SIG-M5 (cell line): ENCODE data around the gene KAT2A.
"Not testable (repeated sequence)": the region's sequence is repeated elsewhere in the genome, so short reads cannot be mapped to it uniquely, and the experiment has no call there.

Experiments used
- DNase-seq: peaks from one replicate; lab custom pipeline; 2025; lab: John Stamatoyannopoulos, UW

KAT2A gene

DNA sequence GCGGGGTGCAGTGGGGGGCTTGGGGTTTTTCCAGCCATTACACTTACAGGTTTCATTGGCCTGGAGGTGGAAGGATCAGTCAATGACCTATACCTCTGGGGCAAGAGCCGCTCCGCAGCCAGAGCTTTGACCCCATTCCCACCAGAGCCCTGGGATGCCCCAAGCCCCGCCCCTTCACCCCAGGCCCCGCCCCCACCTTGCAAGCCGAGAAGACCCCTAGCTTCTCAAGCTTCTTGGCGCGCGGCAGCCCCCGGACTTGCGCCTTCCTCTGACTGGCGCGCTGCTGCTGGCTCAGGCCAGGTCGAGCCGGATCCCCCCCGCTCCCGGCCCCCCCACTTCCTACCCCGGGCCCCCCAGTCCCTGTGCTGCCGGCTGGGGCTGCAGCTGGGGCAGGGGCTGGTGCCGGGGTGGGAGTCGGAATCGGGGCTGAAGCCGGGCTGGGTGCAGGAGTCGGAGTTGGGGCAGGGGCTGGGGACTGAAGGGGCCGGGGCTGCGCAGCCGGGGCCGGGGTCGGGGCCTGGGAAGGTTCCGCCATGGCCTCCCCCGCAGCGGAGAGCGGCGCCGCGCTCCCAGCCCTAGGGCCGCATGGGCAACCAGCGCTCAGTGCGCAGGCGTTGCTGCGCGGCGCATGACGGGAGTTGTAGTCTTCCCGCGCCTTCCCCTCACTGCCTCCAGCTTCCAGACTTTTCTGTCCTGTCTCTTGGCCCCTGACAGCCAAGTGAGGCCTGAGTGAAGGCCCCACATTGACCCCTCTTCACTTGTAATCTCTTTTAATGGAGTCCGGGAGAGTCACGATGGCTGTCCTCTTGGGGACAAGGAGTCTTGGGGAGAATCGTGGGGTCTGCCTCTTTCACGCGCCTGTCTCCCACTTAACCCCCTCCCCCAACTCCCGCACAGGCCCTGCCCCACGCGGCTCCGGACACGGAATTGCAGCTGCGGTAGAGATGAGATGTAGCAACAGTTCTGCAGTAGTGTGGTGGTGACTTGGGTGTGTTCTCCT, at the start of gene KAT2A:
TSS of gene KAT2A (minus strand) at position 598 of the 1,000 bp plus-strand sequence. CDS start at position 535, 63 bp downstream.
- no peak for DNase-seq

DNA sequence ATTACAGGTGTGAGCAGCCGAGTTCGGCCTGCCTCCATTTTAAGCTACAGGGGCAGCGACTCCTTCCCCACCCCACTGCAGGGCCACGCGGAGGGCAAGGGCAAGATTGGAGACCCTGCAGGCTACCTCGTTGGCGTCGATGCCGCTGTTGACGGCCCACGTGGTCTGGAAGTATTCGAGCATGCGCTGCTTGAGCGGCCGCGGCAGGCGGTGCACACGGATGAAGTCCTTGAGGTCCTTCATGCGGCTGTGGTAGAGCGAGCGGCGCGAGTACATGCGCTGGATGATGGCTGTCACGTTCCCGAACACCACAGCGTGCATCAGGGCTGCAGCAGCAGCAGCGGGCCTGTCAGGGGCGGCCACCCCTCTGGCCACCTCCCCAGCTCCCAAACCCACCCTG, 48.2 kb upstream of the KAT2A start:
- DNase-seq: no peak

DNA sequence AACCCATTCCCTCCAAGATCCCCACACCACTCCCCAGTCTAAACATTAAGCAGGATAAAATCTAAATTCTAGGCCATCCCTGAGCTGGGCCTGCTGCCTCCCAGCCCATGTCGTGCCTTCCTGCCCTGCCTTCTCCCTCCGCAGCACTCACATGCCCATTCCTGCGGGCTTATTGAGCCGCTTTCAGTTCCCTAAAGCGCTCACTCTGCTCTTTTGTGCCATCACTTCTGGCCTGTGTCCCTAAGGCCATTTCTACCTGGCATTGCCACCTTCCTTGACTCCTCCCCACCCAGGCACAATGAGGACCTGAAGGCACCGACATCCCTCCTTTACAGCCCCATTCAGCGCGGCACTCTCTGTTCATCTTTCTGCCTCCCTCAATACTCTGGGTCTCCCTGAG, 46.6 kb upstream of the KAT2A start:
- DNase-seq: no peak

DNA sequence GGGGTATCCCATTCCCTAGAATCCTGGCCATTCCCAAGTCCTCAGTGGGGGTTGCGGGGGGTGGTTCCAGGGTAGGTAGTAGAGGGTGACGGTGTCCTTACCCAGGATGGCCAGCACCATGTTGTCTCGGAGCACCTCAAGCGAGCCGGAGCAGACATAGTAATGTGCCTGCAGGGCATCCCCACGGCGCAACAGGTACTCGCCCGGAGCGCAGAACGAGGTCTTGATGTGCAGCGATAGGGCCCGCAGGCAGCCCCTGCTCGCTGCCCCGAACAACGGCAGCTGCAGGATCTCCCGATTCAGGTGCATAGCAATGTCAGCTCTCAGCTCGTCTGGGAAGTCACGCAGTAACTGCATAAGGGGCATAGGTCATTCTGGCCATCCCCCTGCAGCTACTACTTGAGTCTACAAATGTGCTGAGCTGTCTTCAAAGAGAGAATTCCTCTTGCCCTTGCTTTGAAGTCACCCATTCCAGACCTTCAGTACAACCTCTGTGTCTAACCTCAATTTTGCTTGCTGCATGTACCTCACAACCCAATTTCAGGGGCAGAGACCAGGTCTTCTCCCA, 45.1 kb upstream of the KAT2A start:
- no peak for DNase-seq

DNA sequence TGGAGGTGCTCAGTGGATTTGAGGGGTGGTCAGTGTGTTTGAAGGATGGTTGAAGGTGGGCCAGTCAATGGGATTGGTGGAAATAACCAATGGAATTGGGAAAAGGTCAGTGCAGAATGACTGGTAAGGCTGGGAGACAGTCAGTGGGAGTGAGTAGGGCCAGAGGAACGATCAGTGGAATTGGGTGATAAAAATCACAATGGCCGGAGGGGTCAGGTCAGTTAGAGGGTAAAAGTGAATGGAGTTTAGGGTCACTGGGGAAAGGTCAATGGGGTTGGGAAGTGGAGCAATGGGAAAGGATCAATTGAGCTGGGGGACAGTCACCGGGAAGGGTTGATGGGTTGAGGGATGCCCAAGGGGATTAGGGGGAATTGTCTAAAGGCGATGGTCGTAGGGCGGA, 44.6 kb upstream of the KAT2A start:
- no peak for DNase-seq

DNA sequence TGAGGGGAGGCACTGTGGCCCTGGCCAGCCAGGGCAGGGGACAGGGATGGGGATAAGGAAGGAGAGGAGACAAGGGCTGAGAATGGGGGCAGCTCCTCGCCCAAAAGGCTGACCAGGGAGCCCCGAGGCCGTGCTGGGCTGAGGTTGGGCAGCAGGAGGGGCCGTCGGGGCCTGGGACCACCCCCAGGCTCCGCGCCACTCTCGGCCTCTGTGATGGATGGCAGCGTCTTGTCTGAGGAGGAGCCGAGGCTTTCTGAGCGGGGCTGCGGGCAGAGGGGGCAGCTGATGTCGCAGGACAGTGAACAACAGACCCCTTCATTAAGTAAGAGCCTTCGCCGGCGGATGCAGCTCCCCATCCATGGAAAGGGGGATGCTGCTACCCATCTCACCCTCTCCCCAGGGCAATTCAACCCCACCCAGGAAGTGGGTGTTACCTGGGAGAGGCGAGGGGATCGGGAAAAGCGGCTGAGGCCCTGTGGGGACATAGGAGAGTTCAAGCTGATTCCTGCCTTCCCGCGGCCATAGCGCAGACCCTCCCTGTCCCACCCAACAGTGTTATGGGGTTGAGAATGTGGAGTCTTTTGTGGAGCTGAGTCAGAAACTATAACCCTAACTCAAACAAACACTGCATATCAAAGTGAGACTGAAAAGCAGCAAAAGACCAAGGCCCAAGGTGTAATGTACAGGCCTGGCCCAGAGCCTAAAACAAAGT, 42.7 kb upstream of the KAT2A start:
- no peak for DNase-seq

DNA sequence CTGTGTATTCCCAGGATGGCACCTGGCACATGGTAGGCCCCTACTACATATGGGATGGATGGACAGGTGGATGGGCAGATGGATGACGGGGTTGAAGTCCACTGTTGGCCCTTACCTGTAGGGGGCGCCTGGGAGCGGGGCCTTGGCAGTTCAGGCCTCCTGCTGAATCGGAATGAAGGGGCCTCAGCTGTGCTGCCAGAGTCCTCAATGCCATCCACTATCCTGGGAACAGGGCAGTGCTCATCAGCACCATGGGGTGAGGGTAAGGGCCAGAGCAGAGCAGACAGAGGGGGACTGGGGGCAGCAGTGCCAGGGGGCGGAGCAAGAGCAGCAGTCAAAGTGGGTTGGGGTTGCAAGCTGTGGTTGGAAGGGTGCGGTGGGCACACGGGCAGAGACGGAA, 41.9 kb upstream of the KAT2A start:
- DNase-seq: no peak

DNA sequence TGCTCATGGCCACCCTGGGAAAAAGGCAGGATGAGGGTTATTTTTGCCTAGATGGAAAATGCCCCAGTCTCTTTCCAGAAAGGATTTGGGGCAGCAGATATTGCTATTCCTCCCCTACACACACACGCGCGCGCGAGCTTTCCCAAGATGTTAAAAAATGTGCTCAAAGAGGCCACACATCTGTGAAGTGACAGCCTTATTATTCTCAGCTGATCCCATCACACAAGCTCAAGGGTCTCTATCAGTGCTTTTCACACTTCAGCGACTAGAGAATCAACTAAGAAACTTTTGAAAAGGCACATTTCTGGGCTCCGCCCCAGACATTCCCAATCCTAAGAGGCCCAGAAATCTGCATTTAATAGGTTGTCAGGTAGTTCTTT, 39.4 kb upstream of the KAT2A start:
- DNase-seq: no peak

DNA sequence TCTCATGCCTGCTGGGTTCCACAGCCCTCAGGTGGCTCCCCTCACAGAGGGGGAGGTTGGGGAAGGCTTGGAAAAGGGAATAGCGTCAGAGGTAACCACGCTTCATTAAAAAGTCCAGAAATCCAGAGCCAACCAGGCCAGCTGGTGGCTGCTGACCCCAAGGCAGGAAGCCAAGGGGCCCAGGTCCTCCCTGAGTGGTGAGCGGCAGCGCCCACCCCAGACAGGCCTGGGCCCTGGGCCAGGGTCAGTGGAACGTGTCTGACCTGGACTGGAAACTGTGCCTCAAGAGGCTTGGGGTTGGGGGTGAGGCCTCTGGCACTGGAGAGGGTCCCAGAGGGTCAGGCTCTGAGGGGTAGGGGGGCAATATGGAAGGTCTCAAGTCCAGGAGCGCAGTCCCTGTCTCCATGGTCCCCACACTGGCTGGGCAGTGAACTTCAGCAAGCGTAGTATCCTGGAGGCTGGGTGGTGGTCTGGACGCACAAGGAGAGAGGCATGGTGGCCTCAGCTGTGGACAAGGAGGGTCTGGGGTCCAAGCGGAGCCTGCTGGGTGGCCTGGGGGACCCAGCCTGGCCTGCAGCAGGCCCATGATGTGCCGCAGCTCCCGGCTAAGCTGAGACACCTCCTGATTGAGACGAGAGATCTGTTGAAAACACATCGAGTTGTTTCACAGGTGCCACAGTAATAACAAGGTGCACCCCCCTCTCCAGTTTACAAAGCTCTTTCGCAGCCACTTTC, 38.8 kb upstream of the KAT2A start:
- DNase-seq: no peak

DNA sequence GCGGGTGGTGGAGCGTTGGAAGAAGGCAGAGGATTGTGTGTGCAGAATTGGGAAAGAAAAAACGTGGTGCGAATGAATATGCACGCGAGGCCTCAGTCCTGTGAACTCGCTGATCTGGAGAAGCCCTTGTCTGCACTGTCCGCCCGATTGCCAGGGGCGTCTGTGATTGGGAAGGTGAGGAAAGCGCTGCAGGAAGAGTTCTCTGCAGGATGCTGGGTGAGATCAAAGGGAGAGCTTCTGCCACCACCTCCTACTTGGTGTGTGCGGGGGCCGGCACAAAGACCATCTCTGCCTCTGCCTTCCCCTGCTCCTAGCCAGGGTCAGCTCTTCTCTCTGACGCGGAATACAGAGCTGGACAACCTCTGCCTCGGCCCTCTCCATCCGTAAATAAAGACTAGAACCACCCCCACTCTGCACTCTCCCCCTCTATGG, 34.5 kb upstream of the KAT2A start:
- DNase-seq: no peak

DNA sequence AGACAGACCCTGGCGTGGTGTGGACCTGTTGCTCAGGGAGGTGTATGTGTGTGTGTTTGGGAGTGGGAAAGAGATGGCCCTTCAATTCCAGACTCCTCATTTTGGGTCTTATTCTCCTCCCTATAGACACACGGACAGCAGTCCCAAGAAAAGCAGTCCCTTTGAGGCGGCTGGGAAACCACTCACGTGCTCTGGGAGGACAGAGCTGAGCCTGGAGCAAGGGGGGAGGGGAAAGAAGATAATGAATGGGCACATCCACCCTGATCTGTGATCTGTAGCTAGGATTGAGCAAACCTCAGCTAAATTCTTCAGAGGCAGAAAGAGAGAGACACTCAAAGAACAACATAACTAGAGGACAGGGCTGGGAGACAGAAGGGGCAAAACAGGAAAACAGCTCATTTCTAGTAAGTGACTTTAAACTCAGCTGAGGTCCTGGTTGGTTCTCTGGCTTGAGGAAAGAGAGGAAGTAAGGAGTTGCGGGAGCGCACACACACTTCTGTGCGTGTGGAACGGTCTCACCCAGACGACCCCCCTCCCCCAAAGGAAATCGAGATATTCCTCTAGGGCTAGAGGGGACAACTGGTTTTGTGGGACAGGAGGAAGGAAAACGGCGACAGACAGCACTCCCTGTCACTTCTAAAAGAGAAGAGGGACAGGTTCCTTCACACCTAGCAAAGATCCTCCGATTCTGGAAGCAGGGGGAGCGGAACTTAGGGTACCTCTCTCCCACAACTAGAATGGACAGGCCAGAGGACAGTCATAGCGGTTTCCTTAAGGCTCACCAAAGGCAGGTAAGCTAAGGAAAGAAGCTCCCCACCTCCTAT, 33.0 kb upstream of the KAT2A start:
- no peak for DNase-seq

DNA sequence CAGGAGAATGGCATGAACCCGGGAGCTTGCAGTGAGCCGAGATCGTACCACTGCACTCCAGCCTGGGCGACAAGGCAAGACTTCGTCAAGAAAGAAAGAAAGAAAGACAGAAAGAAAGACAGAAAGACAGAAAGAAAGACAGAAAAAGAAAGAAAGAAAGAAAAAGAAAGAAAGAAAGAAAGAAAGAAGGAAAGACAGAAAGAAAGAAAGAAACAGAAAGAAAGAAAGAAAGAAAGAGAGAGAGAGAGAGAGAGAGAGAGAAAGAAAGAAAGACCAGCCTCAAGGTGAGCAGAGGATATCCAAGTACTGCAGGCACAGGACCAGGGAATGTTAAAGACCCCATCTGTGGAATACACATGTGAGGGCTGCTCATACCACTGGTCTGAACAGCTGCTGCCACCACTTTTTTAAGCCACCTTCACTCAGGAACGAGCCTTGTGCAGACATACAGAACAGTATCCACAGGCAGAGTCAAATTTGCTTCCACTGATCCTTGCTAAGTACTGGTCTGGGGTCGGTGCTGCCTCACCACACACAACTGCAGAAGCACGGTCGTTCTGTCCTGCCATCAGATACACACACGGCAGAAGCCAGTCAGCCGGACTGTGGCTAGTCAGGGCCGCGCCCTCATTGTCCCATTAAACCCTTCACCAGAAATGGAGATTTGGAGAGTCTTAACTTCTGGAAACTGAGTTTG, 25.9 kb upstream of the KAT2A start:
- no peak for DNase-seq

DNA sequence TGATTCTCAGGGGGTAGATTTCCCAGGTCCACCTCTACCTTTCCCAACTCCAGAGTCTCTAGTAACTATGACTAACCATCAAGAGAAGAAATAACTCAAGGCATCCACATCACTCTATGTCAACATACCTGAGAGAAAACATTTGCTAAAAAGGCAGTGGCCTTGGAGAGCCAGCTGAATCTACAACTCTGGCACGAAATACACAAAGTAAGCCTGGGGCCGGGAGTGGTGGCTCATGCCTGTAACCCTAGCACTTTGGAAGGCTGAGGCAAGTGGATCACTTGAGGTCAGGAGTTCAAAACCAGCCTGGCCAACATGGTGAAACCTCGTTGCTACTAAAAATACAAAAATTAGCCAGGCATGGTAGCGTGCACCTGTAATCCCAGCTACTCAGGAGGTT, 22.0 kb upstream of the KAT2A start:
- not testable (repeated sequence) for DNase-seq

DNA sequence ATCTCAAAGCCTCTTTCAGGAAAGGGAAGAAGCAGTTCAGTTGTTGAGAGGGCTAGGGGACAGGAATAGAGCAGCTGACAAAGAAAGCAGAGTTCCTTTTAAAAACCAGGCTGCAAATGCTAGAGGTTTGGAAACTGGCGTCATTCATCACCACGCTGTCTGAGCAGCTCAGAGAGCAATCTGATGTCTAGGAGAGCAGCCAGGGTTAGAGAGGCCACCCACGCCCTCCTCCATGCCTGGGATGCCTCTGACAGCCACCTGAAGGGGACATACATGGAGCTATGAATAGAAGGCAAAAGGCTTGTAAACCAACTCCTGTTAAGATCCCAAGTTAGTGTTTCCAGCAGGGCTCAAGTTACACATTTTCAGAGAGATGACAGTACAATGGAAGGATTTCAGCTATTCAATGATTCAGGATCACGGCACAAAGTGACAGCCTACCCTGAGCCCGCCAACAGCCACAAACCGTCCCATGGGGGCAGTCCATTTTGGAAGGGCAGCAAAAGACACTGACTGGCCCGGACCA, 21.3 kb upstream of the KAT2A start:
- no peak for DNase-seq

DNA sequence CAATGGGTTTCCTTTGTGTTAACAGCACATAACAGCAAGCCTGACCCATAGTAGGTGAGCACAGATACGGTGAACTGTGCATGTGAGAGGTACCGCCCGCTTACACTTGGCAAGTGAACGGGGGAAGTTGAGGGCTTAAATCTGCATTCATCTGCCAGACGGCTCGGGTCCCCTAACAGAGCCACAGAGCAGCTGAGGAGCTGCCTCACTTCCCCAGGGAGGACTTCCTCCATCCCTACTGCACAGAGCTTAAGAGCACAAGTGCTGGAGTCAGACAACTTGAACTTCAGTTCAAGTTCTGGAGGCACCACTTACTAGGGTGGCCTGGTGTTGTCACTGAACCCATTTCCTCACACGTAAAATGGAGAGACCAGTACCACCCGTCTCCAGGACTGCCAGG, 20.2 kb upstream of the KAT2A start:
- DNase-seq: no peak

DNA sequence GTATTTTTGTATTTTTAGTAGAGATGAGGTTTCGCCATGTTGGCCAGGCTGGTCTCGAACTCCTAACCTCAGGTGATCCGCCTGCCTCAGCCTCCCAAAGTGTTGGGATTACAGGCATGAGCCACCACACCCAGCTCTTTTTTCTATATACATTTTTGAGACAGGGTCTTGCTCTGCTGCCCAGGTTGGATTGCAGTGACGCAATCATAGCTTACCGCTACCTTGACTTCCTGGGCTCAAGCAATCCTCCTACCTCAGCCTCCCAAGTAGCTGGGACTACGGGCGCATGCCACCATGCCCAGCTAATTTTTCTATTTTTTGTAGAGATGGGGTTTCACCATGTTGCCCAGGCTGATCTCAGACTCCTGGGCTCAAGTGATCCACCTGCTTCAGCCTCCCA, 19.5 kb upstream of the KAT2A start:
- not testable (repeated sequence) for DNase-seq

DNA sequence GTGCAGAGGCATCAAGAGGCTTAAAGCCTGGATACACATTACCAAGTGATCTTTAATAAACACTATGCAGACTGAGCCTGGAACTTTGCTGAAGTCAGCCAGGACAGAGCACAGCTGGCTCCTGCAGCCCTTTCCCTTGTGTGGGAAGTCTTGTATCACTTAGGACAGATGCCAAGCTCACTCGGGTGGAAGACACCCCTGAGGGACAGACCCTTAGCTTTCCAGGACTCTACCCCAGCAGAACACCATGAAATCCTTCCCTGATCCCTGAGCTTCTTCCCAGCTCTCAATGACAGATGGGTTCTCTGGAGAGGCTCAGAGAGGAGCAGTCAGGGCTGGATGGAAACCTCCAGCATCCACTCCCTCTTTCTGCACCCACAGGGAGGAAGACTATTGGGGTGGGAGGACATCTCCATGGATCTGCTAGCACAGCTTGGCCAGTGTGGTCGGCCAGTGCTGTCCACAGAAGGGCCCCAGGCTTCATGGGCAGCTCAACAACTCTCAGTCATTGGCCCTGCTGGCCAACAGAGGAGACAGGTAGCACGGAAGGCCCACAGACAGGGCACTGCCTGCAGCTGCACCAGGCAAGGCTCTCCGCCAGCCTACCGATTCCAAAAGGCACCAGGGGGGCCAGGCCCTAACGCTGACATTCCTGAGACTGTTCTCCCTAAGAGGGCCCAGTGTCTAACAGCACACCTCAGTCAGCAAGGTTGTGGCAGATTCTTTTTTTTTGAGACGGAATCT, 17.8 kb upstream of the KAT2A start:
- DNase-seq: no peak

DNA sequence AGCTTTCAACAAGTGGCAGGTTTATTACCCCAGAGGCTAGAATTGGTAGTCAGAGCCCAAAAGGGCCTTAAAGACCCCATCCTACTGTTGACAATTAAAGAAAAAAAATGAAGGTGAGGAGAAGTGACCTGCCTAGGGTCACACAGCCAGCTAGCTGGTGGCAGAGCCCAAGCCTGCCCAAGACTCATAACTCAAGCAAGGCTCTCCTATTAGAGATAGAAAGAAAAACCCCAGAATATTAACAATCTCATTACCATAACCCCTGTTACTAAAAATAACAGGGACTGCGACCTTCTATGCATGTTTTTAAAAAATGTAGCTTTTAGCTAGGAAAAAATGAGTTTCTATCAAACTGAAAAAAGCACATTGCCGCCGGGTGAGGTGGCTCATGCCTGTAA, 15.5 kb upstream of the KAT2A start:
- DNase-seq: no peak
